ENCODE data around the gene LBHD2.
"Not testable (repeated sequence)": the region's sequence is repeated elsewhere in the genome, so short reads cannot be mapped to it uniquely, and the experiment has no call there.

DNA sequence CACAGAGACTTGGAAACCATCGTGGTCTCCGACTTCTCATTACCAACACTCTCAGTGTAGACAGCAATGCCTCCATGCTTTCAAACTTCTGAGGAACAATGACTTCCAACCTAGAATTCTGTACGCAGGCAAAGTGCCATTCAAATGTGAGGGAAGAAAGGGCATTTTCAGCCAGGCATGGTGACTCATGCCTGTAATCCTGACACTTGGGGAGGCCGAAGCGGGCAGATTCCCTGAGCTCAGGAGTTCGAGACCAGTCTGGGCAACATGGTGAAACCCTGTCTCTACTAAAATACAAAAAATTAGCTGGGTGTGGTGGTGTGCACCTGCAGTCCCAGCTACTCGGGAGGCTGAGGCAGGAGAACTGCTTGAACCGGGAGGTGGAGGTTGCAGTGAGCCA is 36.6 kb upstream of the LBHD2 start:
- not testable (repeated sequence) for TF ChIP-seq CTCF (conservative IDR thresholded peaks at IDR 0.05; ENCODE audit: low read length); EZH2phosphoT487 (IDR thresholded peaks at IDR 0.05; ENCODE audit: borderline replicate concordance, low read depth, low read length)

Measured in OCI-LY7 (cell line).